T follicular helper cell (primary cell): ENCODE measurements around the gene TTC34.

Experiments used
- DNase-seq: peaks from one replicate; pipeline ENCODE4 v3.0.0-alpha.2; 2020; ENCODE audit warnings: low read depth

Gene TTC34

GRCh38 chr1:2590233-2591141 is 211.0 kb downstream of the TTC34 start:
- no peak for DNase-seq

GRCh38 chr1:2589431-2590232 is 211.9 kb downstream of the TTC34 start:
- no peak for DNase-seq

GRCh38 chr1:2588661-2589430 is 212.6 kb downstream of the TTC34 start:
- no peak for DNase-seq

GRCh38 chr1:2587860-2588571 is 213.5 kb downstream of the TTC34 start:
- no peak for DNase-seq

- no peak for DNase-seq
These were observed 214.2 kb downstream of the TTC34 start for GRCh38 chr1:2587071-2587859.

- DNase-seq = peak; percentile 95
These were observed 215.1 kb downstream of the TTC34 start, which contains the start of gene PRXL2B for GRCh38 chr1:2586154-2587070. TSS of gene PRXL2B (plus strand) at chr1:2586777. CDS start at chr1:2586886, 109 bp downstream.
